ENCODE results near the gene MAF. TPM values are rescaled to one million over a fixed set of nuclear protein-coding genes. Genes with fewer than 3 reads are reported as not detected.

The MAF gene
- total RNA-seq, 1 experiment from 2014 or later, result 0.47 TPM

GRCh38 chr16:79562166-79562823 is 38.2 kb downstream of the MAF start:
- H3K27me3 Mint-ChIP-seq (ENCODE audit: insufficient read depth, unreplicated experiment), result peaks cover 72% of the 10 kb centered on the region
- no TSS peak for BruUV-seq (replicated peaks)
- no peak for TF ChIP-seq CTCF (IDR thresholded peaks at IDR 0.05; ENCODE audit: unreplicated experiment)
- ChIA-PET CTCF (interaction anchor here (0.5 kb wide), 1 partner anchor 1442 kb away, joined by 6 read pairs; no protein-coding TSS in a partner anchor), POLR2A (no interaction called here)
- H3K36me3 Mint-ChIP-seq (ENCODE audit: insufficient read depth, unreplicated experiment), result no peaks in the 10 kb centered on the region
- H3K4me1 Mint-ChIP-seq (ENCODE audit: insufficient read depth, unreplicated experiment), result no peaks in the 10 kb centered on the region
- intact Hi-C loops (cut with micrococcal nuclease), result no loop called here
- H3K4me3 Mint-ChIP-seq (ENCODE audit: unreplicated experiment), result no peak overlapping the region
- no peak for DNase-seq (ENCODE audit: unreplicated experiment)
- no peak overlapping the region for H3K27ac Mint-ChIP-seq (ENCODE audit: low read depth, unreplicated experiment)
- H3K9me3 Mint-ChIP-seq (ENCODE audit: unreplicated experiment), result no peaks in the 10 kb centered on the region

- H3K27ac Mint-ChIP-seq (ENCODE audit: low read depth, unreplicated experiment), result no peak overlapping the region
- H3K27me3 Mint-ChIP-seq (ENCODE audit: insufficient read depth, unreplicated experiment), result peaks cover 78% of the 10 kb centered on the region
- H3K4me3 Mint-ChIP-seq (ENCODE audit: unreplicated experiment), result no peak overlapping the region
- no peaks in the 10 kb centered on the region for H3K9me3 Mint-ChIP-seq (ENCODE audit: unreplicated experiment)
- H3K4me1 Mint-ChIP-seq (ENCODE audit: insufficient read depth, unreplicated experiment), result no peaks in the 10 kb centered on the region
- no peak for DNase-seq (ENCODE audit: unreplicated experiment)
- ChIA-PET POLR2A (no interaction called here), CTCF (interaction anchor here (0.5 kb wide), 1 partner anchor 1441 kb away, joined by 6 read pairs; no protein-coding TSS in a partner anchor)
- no peak for TF ChIP-seq CTCF (IDR thresholded peaks at IDR 0.05; ENCODE audit: unreplicated experiment)
- H3K36me3 Mint-ChIP-seq (ENCODE audit: insufficient read depth, unreplicated experiment), result no peaks in the 10 kb centered on the region
- no TSS peak for BruUV-seq (replicated peaks)
- intact Hi-C loops (cut with micrococcal nuclease), result no loop called here
Measured at GRCh38 chr16:79561729-79562128, 38.8 kb downstream of the MAF start.

- Mint-ChIP-seq H3K27ac (ENCODE audit: low read depth, unreplicated experiment) (no peak overlapping the region), H3K27me3 (ENCODE audit: insufficient read depth, unreplicated experiment) (peaks cover 86% of the 10 kb centered on the region), H3K4me1 (ENCODE audit: insufficient read depth, unreplicated experiment) (no peaks in the 10 kb centered on the region), H3K9me3 (ENCODE audit: unreplicated experiment) (peaks cover 6% of the 10 kb centered on the region), H3K36me3 (ENCODE audit: insufficient read depth, unreplicated experiment) (no peaks in the 10 kb centered on the region), H3K4me3 (ENCODE audit: unreplicated experiment) (no peak overlapping the region)
- BruUV-seq (replicated peaks), result no TSS peak
- ChIA-PET POLR2A (no interaction called here), CTCF (no interaction called here)
- intact Hi-C loops (cut with micrococcal nuclease), result no loop called here
- no peak for DNase-seq (ENCODE audit: unreplicated experiment)
- TF ChIP-seq CTCF (IDR thresholded peaks at IDR 0.05; ENCODE audit: unreplicated experiment), result no peak
Measured at GRCh38 chr16:79560923-79561322, 39.6 kb downstream of the MAF start.

- no peak for TF ChIP-seq CTCF (IDR thresholded peaks at IDR 0.05; ENCODE audit: unreplicated experiment)
- peaks cover 92% of the 10 kb centered on the region for H3K27me3 Mint-ChIP-seq (ENCODE audit: insufficient read depth, unreplicated experiment)
- H3K36me3 Mint-ChIP-seq (ENCODE audit: insufficient read depth, unreplicated experiment), result no peaks in the 10 kb centered on the region
- POLR2A ChIA-PET, result no interaction called here
- H3K9me3 Mint-ChIP-seq (ENCODE audit: unreplicated experiment), result peaks cover 7% of the 10 kb centered on the region
- H3K4me1 Mint-ChIP-seq (ENCODE audit: insufficient read depth, unreplicated experiment), result no peaks in the 10 kb centered on the region
- no peak overlapping the region for H3K4me3 Mint-ChIP-seq (ENCODE audit: unreplicated experiment)
- DNase-seq (ENCODE audit: unreplicated experiment), result no peak
- CTCF ChIA-PET, result interaction anchor here (0.6 kb wide), 1 partner anchor 294 kb away, joined by 3 read pairs; no protein-coding TSS in a partner anchor
- intact Hi-C loops (cut with micrococcal nuclease), result no loop called here
- BruUV-seq (replicated peaks), result no TSS peak
- no peak overlapping the region for H3K27ac Mint-ChIP-seq (ENCODE audit: low read depth, unreplicated experiment)
Measured at GRCh38 chr16:79560318-79560717, 40.2 kb downstream of the MAF start.
